K562 (cell line): Measurements from ENCODE around the gene HOXB6. TPM values are rescaled to one million over a fixed set of nuclear protein-coding genes. Genes with fewer than 3 reads are reported as not detected.

ENCODE experiments used
- CBX8 ChIP-seq: fragments of 200-600 bp; sonication (generic); IDR thresholded peaks from 2 replicates; pipeline ENCODE4 v1.6.1; 2012; ENCODE audit warnings: borderline replicate concordance, mixed run types, low read depth, mild to moderate bottlenecking, moderate library complexity, mixed read lengths, low read length, control low read depth, inconsistent platforms; ENCODE audit not compliant: poor library complexity, severe bottlenecking; ENCODE audit errors: extremely low read depth
- CHD4 ChIP-seq: fragments of 200-600 bp; sonication (generic); IDR thresholded peaks from 3 replicates; pipeline ENCODE4 v1.6.1; 2012; ENCODE audit warnings: low read depth, mild to moderate bottlenecking, mixed read lengths, low read length, inconsistent platforms; ENCODE audit not compliant: insufficient read depth, insufficient replicate concordance, poor library complexity, severe bottlenecking
- DDX20 ChIP-seq: fragments of 450-650 bp; IDR thresholded peaks from 2 replicates; pipeline ENCODE4 v1.6.1; 2016; ENCODE audit warnings: missing genetic modification characterization, low read depth, mild to moderate bottlenecking, missing compliant biosample characterization, moderate library complexity
- FOS ChIP-seq: IDR thresholded peaks from 3 replicates; pipeline ENCODE4 v1.6.1; 2011; ENCODE audit not compliant: insufficient read length; ENCODE audit errors: extremely low read depth
- FUS ChIP-seq: fragments of 200-400 bp; formaldehyde crosslinking; optimal IDR thresholded peaks from 2 replicates; pipeline ENCODE3; 2017; ENCODE audit warnings: low read depth, low read length
- KAT8 ChIP-seq: fragments of 450-650 bp; IDR thresholded peaks from 2 replicates; pipeline ENCODE4 v1.6.1; 2016; ENCODE audit warnings: low read depth, mild to moderate bottlenecking
- MEIS2 ChIP-seq: fragments of 450-650 bp; IDR thresholded peaks from 2 replicates; pipeline ENCODE4 v1.6.1; 2014; ENCODE audit warnings: mild to moderate bottlenecking; ENCODE audit not compliant: partially characterized antibody
- NFE2 ChIP-seq: IDR thresholded peaks from 2 replicates; pipeline ENCODE4 v1.6.1; 2014; ENCODE audit warnings: antibody characterized with exemption, low read depth
- PHTF2 ChIP-seq: fragments of 250-450 bp; sonication (Bioruptor Pico); IDR thresholded peaks from 2 replicates; pipeline ENCODE4 v1.5.0; 2021; ENCODE audit warnings: mild to moderate bottlenecking
- PTRF ChIP-seq: fragments of 450-650 bp; IDR thresholded peaks from 2 replicates; pipeline ENCODE4 v1.6.1; 2016; ENCODE audit warnings: mild to moderate bottlenecking, missing genetic modification characterization, missing compliant biosample characterization
- RHOXF2B ChIP-seq: fragments of 250-450 bp; sonication (Bioruptor Pico); conservative IDR thresholded peaks from 2 replicates; pipeline ENCODE4 v1.5.1; 2021
- SMAD3 ChIP-seq: fragments of 450-650 bp; formaldehyde crosslinking; conservative IDR thresholded peaks from 2 replicates; pipeline ENCODE4 v1.4.0; 2020; ENCODE audit warnings: mild to moderate bottlenecking
- SMC3 ChIP-seq: conservative IDR thresholded peaks from 2 replicates; pipeline ENCODE4 v1.6.1; 2011; ENCODE audit warnings: low read depth, low read length, improper control_type of control experiment; ENCODE audit not compliant: insufficient read depth
- SNIP1 ChIP-seq: fragments of 450-650 bp; IDR thresholded peaks from 2 replicates; pipeline ENCODE4 v1.7.1; 2017; ENCODE audit warnings: low read depth, mild to moderate bottlenecking
- SREBF1 ChIP-seq: fragments of 150-350 bp; IDR thresholded peaks from 2 replicates; pipeline ENCODE4 v1.6.1; 2014; ENCODE audit warnings: antibody characterized with exemption, low read depth, low read length, borderline replicate concordance
- TRIM28 ChIP-seq: fragments of 450-650 bp; IDR thresholded peaks from 2 replicates; pipeline ENCODE4 v1.6.1; 2017
- polyA plus RNA-seq, 8 experiments: library from polyadenylated mRNA; depleted of rRNA in 4 of 8; stranded (reverse) in 5 of 8; unstranded in 3 of 8; fragments of >200 nt; fragmentation: Nextera tagmentation in 2 of 8; fragmentation: Illumina TruSeq in 1 of 8; extraction: Ambion mirVana in 2 of 8; extraction: Trizol in 1 of 8; gene quantifications; 2 replicates each; pipeline versions ENCODE4 v1.2.1 to v1.2.3, GENCODE V29; 2011 to 2014; ENCODE audit warnings: inconsistent platforms in 1 of 8, missing spikeins in 1 of 8
- total RNA-seq, 7 experiments: library from RNA; depleted of rRNA in 6 of 7; stranded (reverse); fragments of >200 nt in 6 of 7; fragmentation: Illumina TruSeq in 2 of 7; extraction: Trizol in 2 of 7; gene quantifications; 2 replicates each; pipeline versions ENCODE4 v1.2.1 to v1.2.3, GENCODE V29; 2011 to 2021; ENCODE audit warnings: low replicate concordance in 1 of 7
- TF ChIP-seq, protein P1 (sequence below): sonication (generic); formaldehyde crosslinking; IDR thresholded peaks from 2 replicates; pipeline ENCODE4 v1.8.1; 2023; ENCODE audit warnings: missing genetic modification reagents, mild to moderate bottlenecking, borderline replicate concordance
- TF ChIP-seq, protein P2 (sequence below): fragments of 200-800 bp; sonication (Bioruptor generic); IDR thresholded peaks from 2 replicates; pipeline ENCODE4 v1.6.1; 2017; ENCODE audit warnings: missing genetic modification characterization, missing compliant biosample characterization
- TF ChIP-seq, protein P3 (sequence below), 2 experiments: fragments of 450-650 bp; IDR thresholded peaks; 2 replicates each; pipeline ENCODE4 v1.6.1; 2016

Gene HOXB6
- total and polyA plus RNA-seq, 9 of the 15 experiments (the other 6 are each of a cell fraction or from before 2014, with no cell fraction given), result 1.2 to 14.8 (median 4.9) TPM

DNA sequence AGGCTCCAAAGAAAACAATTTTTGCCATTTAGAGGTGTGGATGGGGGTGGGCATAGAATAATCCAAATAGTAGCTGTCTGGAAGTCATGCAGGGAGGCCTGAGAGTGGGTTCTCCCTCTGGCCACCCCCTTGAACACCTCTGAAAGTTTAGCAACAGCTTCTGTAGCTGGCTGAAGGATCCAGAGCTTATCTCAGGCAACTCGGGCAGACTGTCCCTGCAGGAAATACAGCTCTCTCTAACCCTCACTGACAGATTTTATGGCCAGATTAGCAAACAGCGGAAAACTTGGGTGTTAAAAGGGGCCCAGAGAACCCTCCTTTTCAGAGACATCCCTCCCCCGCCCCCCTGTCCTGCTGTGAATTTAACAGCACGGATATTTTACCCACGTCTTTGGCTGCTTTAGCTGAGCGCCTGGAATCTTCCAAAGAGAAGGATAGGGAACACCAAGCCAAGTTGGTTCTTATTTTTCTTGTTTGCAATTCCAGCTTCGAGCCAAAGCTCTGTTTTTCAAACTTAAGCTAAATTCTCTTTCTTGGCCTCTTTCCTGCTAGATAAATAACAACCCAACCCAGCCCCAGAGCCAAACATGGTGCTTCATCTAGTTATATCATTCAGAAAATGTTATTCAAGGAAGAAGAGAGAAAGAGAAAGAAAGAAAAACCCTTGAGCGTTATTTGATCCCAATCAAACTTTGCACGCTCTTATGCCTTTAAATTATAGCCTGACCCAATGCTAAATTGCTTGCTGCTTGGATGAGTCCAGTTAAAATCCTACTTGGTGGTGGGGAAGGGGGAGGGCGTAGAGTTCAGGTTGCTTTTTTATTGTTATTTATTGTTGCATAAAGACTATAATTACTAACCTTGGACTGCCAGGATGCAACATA lies 57.6 kb downstream of the HOXB6 start (continued):
- TF ChIP-seq CBX8 (no peak), MEIS2 (peak; percentile 94), SREBF1 (no peak), SMC3 (no peak), CHD4 (no peak), RHOXF2B (CRISPR knock-in tag) (no peak), DDX20 (tag) (no peak), NFE2 (no peak), SNIP1 (no peak), KAT8 (no peak), FOS (no peak), SMAD3 (no peak), PHTF2 (CRISPR knock-in tag) (no peak), FUS (no peak), PTRF (tag) (no peak), TRIM28 (no peak)
- TF ChIP-seq, protein P1, sequence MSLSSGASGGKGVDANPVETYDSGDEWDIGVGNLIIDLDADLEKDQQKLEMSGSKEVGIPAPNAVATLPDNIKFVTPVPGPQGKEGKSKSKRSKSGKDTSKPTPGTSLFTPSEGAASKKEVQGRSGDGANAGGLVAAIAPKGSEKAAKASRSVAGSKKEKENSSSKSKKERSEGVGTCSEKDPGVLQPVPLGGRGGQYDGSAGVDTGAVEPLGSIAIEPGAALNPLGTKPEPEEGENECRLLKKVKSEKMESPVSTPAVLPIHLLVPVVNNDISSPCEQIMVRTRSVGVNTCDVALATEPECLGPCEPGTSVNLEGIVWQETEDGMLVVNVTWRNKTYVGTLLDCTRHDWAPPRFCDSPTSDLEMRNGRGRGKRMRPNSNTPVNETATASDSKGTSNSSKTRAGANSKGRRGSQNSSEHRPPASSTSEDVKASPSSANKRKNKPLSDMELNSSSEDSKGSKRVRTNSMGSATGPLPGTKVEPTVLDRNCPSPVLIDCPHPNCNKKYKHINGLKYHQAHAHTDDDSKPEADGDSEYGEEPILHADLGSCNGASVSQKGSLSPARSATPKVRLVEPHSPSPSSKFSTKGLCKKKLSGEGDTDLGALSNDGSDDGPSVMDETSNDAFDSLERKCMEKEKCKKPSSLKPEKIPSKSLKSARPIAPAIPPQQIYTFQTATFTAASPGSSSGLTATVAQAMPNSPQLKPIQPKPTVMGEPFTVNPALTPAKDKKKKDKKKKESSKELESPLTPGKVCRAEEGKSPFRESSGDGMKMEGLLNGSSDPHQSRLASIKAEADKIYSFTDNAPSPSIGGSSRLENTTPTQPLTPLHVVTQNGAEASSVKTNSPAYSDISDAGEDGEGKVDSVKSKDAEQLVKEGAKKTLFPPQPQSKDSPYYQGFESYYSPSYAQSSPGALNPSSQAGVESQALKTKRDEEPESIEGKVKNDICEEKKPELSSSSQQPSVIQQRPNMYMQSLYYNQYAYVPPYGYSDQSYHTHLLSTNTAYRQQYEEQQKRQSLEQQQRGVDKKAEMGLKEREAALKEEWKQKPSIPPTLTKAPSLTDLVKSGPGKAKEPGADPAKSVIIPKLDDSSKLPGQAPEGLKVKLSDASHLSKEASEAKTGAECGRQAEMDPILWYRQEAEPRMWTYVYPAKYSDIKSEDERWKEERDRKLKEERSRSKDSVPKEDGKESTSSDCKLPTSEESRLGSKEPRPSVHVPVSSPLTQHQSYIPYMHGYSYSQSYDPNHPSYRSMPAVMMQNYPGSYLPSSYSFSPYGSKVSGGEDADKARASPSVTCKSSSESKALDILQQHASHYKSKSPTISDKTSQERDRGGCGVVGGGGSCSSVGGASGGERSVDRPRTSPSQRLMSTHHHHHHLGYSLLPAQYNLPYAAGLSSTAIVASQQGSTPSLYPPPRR (CRISPR knock-in tag), result no peak
- TF ChIP-seq, protein P2, sequence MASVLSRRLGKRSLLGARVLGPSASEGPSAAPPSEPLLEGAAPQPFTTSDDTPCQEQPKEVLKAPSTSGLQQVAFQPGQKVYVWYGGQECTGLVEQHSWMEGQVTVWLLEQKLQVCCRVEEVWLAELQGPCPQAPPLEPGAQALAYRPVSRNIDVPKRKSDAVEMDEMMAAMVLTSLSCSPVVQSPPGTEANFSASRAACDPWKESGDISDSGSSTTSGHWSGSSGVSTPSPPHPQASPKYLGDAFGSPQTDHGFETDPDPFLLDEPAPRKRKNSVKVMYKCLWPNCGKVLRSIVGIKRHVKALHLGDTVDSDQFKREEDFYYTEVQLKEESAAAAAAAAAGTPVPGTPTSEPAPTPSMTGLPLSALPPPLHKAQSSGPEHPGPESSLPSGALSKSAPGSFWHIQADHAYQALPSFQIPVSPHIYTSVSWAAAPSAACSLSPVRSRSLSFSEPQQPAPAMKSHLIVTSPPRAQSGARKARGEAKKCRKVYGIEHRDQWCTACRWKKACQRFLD, result no peak; the same call in 1 of the 2 replicates
- TF ChIP-seq, protein P3, sequence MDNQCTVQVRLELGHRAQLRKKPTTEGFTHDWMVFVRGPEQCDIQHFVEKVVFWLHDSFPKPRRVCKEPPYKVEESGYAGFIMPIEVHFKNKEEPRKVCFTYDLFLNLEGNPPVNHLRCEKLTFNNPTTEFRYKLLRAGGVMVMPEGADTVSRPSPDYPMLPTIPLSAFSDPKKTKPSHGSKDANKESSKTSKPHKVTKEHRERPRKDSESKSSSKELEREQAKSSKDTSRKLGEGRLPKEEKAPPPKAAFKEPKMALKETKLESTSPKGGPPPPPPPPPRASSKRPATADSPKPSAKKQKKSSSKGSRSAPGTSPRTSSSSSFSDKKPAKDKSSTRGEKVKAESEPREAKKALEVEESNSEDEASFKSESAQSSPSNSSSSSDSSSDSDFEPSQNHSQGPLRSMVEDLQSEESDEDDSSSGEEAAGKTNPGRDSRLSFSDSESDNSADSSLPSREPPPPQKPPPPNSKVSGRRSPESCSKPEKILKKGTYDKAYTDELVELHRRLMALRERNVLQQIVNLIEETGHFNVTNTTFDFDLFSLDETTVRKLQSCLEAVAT (IDR thresholded peaks at IDR 0.05), result no peak; a peak in 1 of 4 replicates
